ENCODE results near the gene HS1BP3.

The HS1BP3 gene

DNA sequence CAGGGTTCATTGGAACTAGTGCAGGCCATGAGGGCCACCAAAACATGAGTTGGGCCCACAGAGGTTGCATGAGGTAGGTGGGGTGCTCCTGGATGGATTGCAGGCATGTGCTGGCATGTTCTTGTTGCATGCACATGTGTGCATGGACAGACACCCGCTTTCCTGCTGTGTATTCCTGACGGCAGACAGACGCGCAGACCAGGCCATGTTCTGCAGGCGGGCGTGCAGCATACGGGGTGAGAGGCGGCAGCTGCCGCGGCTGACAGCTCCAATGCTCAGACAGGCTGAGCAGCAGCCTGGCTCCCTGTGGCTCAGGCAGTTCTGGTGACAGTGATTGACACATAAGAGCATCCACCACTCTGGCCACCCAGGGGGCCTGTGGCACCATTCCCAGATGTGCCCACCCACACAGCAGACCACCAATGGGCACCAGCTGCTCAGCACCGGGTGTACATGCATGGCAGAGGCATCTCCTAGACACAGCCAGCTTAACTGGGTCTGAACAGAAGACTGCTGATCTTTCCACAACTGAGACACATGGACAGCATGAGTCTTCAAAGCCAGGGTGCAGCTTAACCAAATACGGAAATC, 21.2 kb downstream of the HS1BP3 start:
- DNase-seq (ENCODE audit: low read depth) = no peak

DNA sequence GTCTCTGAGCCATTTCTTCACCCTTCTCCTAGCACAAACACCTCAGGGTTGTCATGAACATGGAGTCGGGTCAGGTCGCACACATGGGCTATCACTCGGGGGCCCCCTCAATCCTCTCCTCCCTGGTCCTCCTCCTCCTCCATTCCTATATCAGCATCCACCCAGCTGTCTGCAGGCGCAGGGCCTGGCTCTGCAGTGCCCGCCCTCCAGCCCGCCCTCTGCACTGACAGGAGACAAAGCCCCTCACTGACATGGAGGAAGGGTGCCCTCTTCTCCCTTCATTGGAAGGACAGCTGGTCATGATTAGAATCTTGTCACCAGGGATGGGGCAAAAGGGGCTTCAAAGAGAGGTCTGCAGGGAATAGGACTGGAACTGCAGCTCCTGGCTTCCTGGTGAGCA, 21.7 kb downstream of the HS1BP3 start:
- no peak for DNase-seq (ENCODE audit: low read depth)

DNA sequence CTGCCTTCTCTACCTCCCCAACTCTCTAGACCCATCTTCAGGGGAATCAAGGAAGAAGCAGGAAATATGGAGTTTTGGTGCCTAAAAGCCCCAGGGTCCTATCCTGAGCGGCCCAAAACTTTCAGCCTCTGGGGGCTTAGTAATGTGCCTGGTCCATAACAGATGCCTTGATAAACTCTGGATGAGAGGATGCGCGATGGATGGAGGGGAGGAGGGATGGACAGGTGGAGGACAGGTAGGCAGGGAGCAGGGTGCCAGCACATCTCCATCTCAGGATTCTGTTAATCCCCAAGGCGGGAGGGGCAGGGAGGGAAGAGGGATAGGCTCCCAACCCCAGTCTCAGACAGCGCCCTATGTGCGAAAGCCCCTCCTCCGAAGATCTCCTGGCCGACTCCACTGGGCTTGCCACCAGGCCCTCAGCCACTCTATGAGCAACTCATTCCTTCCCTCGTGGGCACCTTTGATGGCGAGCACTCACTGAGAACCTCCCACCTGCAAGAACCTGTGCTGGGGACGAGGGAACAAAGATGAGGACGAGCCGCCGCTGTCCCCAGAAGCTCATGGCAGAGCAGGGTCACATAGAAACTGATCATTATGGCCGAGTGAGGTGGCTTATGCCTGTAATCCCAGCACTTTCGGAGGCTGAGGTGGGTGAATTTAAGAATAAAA, 23.1 kb downstream of the HS1BP3 start:
- DNase-seq (ENCODE audit: low read depth) = no peak

DNA sequence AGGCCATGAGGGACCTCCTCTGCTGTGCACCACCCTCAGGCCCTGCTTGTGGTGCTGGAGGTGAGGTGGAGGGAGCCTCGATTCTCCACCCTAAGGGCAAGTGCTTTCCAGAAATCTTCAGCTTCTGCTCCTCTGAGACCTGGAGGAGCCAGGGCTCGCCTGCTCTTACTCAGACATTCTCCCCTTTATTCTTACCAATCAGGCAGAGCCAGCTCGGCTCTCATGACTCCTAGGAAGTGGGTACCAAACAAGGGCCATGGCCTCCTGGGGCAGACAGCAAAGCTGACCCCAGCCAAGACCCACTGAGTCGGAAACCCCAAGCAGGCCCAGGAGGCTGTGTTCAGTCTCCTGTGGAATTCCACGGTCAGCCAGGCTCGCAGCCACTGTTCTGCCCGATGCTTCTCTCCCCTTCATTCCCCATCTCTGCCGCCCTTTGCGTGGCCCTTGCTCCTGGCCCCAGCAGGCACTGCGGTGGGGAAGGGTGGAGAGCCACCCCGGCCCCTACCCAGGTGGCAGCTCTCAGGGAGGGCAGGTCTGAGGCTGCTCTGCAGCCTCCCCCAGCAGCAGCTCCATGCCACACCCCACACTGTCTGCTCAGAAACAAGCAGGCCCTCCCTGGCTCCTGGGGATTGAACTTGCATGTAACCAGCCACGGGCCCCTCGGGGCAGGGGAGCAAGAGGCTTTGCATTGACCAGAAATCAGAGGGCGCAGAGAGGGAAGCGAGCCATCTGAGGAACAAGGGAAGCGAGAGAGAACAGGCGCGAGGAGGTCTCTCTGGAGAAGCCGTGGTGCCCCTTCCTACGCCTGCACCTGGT, 24.0 kb downstream of the HS1BP3 start:
- DNase-seq (ENCODE audit: low read depth) = no peak

DNA sequence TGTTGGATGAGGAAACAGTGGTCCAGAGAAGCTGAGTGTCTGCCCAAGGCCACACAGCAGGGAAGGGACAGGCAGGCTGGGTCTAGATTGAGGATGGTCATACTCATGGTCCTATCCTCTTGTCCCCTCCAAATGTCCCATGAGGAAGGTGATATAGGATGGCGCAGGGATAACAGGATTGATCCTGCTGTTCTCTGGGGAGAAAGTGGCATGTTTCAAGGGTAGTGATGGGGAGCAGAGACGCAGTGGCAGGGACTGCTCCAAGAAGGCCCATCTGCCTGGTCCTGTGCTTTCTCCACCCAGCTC, 24.6 kb downstream of the HS1BP3 start:
- no peak for DNase-seq (ENCODE audit: low read depth)

DNA sequence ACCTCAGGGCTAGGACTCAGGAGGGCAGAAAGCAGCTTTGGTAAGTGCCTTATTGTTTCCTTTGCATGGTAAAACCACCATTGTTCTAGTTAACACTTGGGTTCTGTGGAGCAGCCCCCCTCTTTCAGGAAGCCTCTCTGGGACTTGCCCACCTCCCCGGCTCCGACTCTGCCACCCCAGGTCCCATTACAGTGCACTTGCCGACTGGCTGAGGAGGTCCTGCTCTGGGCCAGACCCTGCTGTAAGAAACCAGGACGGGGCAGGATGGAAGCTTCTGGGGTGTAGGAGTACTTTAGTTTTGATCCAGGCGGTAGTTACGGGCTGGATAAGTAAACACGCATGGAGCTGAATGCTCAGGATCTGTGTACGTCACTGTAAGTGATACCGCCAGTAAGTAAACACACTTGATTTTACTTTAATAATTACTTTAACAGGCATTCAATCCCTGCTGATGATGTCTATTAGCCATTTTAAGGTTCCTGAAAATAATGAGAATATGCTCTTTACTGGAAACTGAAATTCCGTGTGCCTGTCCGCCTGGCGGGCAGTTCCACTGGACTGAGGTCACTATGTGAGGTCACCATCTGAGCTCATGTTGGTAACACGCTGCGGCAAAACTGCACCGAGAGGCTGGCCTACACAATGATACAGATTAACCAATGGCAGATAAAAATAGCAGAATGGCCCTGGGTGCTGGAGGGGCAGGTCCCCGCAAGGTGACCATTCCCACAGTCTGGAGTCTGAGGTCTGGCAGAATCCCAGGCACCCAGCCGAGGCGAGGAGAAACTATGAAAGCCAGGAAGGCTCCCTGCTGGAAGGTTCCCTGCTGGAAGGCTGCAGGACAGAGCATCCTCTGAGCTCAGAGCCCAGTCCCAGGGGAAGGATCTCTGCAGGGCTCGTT, 25.2 kb downstream of the HS1BP3 start:
- no peak for DNase-seq (ENCODE audit: low read depth)

DNA sequence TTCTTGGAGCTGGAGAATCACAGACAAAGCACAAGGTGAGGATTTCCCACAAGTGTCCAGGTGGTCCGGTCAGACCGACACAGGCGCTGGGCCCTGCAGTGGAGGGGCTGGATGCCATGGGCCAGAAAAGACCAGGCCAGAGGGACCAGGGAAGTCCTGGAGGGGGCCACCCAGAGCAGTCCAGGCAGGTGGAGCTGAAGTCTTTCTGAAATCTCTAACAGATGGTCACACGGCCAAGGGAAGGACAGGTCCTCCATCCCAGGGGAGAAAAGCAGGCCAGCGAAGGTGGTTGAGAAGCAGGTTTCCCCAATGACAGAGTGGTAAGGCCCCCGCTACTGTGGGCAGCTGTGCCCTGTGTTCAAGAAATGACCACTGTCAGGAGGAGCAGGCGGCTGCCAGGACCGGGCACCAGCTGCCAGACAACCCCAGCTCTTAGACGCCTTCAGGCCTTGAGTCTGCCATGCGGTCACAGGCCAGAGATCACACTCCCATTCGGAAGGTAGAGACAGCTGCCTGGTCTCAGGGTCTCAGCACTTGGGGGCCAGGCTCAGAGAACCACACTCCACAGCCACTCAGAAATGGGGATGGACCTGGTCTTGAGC, 25.9 kb downstream of the HS1BP3 start:
- no peak for DNase-seq (ENCODE audit: low read depth)

DNA sequence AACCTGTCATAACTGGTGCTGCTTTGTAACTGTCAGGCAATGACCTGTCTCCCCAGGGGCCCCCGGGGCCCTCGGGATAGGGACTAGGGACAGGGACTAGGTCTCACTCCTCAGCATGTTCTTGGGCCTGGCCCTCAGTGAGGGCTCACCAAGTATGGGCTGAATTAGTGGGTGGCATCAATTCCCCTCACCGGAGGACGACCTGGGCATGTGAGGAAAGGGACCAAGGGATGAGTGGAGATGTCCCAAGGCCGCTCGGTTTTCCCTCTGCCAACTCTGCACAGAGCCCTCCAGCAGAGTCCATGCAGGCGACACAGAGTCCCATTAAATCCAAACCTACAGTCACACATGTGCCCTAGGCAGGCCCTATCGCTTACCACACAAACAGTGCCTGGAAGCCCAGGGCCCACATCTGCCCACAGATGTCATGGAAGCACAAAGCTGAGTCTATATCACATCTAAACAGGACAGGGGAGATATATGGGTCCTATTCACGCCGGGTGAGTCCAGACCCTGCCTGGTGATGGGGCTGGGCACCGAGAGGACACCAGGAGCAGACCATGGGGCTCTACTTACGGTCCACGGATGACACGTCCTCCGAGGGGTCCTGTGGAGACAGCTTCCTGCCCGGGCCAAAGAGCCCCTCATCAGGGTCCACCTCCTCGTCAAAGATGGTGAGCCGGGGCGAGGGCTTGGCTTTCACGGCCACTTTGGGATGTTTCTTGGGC, 26.6 kb downstream of the HS1BP3 start:
- DNase-seq (ENCODE audit: low read depth) = no peak

DNA sequence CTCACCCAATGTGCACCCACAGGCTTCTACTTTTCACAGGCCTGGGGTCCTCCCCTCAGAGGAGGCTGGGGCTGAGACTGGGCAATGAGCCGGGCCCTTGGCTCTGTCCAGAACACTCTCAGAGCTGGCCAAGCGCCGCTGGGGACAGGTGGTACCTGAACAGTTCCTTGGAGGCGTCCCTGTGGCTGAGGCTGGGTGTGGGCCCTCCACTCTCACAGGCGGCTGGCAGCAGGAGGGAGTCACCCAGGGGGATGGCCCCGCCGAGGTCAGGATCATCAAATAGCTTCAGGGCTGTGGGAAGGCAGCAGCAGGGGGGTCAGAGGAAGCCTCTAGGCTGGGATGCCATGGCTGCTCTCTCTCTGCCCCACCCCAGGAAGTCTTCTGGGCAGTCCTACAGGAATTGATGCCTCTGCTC, 27.1 kb downstream of the HS1BP3 start:
- DNase-seq (ENCODE audit: low read depth) = no peak

DNA sequence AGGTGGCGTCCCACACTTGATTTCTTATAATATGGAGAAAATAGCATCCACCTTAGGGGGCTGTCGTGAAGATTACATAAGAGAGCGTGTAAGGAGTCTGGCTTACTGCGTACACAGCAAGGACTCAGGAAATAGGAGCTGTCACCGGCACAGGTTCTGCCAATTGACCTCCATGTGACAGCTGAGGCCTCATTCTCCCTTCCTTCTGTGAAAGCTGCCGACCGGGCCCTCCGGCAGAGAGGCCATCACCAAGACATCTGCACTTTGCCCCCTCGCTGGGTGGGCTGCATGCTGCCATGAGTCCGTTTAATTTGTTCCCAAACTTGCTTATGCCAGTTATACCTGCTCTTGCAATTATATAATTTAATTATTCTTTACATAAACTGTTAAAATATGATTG, 27.7 kb downstream of the HS1BP3 start:
- no peak for DNase-seq (ENCODE audit: low read depth)

DNA sequence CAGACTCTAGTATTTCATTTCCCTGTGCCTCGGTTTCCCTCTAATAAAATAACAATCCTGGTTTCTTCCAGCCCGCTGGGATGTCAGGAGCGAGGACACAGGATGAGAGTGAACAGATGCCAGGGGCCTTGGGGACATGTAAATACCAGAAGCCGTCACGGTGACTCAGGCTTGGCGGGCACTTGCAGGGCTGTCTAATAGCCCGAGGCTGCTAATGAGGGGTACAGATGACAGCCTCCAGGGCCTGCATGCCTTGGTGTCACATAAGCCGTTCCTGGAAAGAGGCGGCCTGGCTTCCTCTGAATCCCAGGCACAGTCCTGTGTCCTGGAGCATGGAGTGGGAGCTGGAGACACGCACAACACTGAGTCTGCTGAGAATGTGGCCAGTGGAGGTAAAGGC, 28.2 kb downstream of the HS1BP3 start:
- no peak for DNase-seq (ENCODE audit: low read depth)

DNA sequence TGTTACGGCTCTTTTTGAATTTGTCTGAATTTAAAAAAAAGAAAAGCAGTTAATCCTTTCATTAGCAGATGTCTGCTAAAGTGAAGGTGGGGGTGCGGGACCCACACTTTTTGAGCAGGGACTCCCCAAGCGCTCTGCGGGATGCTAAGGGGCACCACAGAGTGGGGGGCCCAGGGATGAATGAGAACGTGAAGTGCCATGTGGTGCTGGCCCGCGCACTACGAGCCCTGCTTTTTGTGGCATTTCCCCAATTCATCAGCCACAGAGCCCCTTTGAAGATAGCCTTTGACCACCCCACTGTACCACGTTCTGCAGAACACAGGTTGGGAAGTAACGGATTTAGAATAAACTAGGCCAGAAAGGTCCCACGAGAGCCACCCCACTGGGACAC, 28.6 kb downstream of the HS1BP3 start:
- DNase-seq (ENCODE audit: low read depth) = no peak

DNA sequence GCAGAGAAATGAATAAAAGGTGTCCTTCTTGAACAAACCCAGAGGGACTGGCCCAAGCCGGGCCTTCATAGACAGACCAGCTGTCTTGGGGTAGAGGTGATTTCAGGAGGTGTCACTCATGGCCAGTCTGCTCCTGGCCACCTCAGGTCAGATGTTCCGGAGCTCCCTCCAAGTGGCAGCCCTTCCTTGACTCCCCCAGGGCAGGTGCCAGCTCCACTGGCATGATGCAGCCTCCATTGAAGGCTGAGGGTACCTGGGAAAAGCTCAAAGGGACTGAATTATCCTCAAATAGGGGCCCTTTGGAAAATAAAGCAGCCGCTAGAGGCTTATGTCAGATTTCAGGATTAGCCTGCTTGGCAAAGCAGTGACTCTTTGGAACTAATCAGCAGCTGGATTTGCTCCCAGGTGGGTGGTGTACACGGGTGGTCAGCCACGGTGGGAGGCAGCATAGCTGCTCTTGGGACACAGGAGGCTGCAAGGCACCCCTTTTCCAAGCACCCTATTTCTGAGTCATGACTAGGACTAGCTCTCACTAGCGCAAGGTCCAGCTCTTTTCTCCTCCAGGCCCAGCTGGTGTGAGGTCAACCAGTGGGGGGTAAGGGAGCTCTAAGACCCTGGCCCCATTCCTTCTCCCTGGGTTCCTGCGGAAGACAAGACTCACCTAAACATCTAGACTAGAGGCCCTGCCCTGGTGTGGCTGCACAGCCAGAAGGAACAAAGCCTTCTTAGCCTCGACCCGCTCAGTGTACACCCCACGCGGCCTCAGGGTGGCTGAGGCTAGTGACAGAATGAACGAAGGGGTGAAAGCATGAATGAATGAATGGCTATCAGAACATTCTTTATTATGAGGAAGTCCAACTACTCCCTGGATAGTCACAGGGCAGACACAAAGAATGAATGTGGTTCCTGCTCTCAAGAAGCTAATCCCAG, 29.3 kb downstream of the HS1BP3 start:
- no peak for DNase-seq (ENCODE audit: low read depth)

DNA sequence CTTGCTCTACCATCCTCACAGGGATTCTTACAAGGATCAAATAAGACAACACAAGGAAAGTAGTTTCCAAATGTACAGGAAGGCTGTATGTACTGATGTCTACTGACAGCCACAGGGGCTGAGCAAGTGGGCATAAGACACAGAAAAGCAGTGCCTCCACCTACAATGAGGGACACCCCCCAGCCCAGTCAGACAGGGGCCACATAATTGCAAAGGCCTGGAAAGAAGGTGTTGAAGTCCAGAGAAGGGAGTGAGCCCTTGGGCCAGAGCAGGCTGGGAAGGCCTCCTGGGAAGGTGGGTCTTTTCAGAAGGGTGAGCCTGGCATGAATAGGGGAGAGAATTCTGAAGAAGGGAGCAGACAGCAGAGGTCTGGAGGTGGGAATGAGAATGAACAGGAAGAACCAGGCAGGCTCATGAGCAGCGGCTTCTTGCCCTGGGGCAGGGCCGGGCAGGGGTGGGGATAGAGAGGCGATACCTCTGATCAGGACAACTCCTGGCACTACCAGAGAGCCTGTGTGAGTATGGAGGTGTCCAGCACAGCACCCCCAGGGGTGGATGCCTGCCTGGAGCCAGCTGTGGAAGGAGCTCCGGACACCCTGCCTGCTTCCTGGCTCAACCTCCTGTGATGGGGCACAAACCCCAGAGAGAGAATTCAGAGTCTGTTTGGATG, 30.1 kb downstream of the HS1BP3 start:
- DNase-seq (ENCODE audit: low read depth) = no peak

DNA sequence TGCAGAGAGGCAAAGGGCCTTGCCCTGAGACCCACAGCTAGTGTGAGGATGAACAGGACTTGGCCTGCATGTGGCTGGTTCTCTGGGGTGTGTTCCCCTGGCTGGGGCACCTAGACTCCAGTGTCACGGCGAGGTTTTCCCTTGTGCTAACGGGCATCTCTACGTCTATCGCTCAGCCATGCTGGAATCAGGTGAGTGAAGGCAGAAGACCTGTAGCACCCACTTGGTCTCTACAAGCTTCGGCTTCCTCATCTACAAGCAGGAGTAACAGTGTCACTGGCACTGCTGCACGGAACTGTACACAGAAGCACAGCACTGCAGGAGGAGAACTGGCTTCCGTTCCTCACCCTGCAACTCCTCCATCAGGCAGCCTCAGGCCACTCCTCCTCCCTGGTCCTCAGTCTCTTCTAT, 30.6 kb downstream of the HS1BP3 start:
- no peak for DNase-seq (ENCODE audit: low read depth)

DNA sequence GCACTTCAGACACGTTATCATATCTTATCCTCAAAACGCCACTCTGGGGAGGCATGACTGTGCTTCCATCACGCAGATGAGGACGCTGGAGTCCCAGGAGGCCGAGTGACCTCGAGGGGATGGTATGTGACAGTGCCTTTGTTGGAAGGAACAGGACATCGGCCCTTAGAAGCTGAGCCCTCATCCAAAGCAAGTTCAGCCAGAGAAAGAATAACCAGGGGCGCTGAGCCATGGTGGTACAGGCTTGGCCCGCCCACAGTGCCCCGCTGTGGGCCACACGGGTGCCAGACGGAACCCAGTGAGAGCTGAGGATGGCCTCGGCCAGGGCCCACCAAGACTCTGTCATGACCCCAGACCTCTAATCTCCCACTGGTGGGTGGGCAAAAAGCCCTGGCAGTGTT, 31.3 kb downstream of the HS1BP3 start:
- no peak for DNase-seq (ENCODE audit: low read depth)

DNA sequence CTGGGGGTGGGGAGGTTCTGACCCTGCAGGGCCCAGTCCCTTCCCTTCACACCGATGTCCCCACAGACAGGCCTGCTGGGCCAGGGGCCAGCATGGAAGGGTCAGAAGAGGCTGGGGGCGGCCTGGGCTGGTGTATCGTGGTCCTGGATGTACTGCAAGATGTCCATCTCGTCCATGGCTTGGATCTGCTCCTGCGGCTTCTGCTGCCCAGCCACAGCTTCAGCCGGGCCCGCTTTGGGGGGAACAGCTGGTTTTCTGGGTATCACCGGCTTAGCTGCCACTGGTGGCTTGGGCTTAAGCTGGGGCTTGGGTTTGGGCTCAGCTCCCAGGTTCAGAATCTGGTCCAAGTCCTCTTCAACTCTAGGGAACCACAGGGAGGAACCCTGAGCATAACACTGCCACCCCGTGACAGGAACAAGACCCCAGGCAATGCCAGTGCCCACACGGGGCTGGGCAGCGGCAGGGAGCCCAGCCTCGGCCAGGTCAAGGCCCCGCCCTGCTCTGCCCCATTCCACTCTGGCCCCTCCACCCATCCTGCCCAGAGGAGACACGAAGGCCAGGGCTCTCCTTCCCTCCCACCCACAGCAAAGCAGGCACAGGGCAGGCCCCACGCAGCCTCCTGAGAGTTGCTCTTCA, 31.9 kb downstream of the HS1BP3 start:
- no peak for DNase-seq (ENCODE audit: low read depth)

DNA sequence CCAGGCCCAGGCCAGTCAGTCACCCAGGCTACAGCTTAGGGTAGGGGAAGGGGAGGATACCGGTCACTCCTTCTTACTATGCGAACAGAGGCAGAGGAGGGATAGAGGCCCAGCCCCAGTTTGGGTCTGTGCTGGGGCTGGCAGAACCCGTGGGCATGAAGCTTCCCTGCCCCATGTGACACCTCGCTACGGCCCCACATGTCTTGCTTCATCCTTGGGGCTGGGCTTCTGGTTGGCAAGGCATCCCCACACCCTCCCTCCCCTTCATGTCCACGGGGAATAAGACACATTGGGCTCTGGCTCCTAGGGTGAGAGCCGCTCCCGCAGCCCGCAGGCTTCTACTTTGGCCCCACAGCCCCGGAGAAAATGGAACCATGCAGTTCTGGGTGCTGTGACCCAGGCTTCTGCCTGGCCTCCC, 32.4 kb downstream of the HS1BP3 start:
- DNase-seq (ENCODE audit: low read depth) = no peak

DNA sequence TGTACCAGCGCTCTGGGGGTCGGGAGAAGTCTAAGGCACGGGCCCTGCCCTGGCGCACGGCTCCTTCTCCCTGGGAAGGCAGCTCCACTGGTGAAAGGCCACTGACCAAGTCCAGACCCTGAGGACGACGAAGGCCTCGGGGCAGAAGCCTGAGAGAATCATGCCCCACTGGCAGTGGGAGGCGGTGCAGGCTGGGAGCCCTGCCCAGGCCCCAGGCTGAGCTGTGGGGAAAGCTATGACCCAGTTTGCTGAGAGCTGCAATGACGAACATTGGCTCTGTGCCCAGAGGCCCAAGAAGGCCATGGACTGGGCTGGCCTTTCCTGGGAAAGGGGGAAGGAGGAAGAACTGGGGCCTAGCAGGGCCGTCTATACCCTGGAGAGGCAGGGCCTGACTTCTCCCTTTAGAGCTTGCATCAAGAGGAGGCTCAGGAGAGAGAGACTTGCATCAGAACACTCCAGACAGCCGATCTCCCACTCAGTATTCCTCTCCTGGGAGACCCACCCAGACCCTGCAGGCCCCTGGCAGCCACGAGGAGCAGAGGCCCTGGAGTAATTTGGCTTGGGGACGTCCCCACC, 32.9 kb downstream of the HS1BP3 start:
- DNase-seq (ENCODE audit: low read depth) = no peak

All from stimulated activated CD8-positive, alpha-beta memory T cell treated with anti-CD3 and anti-CD28 coated beads, Interleukin-4, amount 100 ng/mL, for 24 hours (primary cell).